ELF-1 (cell line): ENCODE results near the gene MAP3K20.
"Not testable (repeated sequence)": the region's sequence is repeated elsewhere in the genome, so short reads cannot be mapped to it uniquely, and the experiment has no call there.

Source experiments
- DNase-seq: peaks from one replicate; pipeline ENCODE4 v3.0.0-alpha.2; 2016; ENCODE audit warnings: low read depth, low spot score

MAP3K20 gene

DNA sequence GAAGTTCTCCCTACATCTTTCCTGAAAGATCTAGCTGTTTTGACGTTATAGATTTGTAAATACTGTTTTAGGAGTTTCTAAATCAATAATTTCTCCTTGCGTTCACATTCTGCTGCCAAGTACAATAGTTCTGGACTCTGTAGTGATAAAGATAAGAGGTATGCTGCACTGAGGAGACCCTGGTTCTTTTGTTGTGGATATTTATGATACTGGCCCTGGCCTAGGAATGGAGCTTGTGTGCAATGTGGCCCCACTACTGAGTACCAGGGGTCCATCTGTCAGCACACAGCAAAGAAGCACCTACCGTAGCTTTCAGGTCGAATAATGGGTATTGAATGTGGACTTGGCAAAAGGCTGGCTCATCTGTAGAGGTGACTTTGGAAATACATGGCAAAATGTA, 85.0 kb downstream of the MAP3K20 start:
- no peak for DNase-seq

DNA sequence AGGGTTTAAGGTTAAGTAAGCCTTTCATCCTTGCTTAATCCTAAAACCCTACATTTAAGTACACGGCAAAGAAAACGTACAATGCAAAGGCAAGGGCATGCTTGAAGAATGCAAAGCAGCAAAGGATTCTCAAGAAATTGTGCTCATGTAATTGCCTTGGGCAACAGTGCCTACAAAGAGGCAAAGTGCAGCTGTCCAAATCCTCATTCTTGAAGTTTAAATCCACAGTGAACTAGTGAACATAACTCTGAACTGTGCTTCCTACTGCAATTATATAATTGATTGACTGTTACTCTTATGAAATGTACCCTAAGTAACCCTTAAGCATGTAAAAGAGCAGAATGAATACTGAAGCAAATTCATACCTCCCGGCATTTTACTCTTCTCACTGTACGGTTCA, 85.4 kb downstream of the MAP3K20 start:
- DNase-seq = no peak

DNA sequence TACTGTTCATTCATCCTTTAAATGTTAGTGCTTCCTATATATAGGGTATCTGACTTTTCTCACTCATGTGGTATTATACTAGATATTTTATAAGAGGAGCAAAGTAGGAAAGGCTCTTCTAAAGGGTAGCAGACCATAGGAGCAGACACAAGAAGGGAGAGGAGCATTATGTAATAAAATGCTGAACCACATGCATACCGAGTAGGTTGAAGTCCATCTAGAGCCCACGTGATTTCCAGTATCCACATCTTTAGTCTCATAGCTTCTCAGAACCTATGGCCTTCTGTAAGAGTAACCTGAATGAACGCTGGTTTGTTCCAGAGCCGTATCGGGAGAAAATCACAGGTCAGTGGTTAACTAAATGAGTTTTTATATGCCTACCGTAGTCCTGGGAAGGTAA, 85.9 kb downstream of the MAP3K20 start:
- no peak for DNase-seq

DNA sequence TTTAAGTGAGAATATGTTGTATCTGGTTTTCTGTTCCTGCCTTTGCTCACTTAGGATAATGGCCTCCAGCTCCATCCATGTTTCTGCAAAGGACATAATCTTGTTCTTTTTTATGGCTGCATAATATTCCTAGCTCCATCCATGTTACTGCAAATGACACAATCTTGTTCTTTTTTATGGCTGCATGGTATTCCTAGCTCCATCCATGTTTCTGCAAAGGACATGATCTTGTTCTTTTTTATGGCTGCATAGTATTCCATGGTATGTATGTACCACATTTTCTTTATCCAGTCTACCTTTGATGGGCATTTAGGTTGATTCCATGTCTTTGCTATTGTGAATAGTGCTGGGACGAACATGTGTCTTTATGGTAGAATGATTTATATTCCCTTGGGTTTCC, 87.7 kb downstream of the MAP3K20 start:
- not testable (repeated sequence) for DNase-seq

DNA sequence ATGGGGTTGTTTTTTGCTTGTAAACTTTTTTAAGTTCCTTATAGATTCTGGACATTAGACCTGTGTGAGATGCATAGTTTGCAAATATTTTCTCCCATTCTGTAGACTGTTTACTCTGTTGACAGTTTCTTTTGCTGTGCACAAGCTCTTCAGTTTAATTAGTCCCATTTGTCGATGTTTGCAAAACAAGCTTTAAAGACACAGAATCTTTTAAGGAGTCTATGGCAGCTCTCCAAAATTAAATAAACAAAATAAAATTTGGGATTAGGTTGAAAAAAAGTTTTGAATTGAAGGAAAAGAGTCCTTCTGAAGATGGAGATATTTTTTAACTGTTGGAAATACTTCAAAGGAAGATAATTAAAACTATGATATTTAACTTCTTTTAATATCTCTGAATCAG, 88.8 kb downstream of the MAP3K20 start:
- DNase-seq = no peak

DNA sequence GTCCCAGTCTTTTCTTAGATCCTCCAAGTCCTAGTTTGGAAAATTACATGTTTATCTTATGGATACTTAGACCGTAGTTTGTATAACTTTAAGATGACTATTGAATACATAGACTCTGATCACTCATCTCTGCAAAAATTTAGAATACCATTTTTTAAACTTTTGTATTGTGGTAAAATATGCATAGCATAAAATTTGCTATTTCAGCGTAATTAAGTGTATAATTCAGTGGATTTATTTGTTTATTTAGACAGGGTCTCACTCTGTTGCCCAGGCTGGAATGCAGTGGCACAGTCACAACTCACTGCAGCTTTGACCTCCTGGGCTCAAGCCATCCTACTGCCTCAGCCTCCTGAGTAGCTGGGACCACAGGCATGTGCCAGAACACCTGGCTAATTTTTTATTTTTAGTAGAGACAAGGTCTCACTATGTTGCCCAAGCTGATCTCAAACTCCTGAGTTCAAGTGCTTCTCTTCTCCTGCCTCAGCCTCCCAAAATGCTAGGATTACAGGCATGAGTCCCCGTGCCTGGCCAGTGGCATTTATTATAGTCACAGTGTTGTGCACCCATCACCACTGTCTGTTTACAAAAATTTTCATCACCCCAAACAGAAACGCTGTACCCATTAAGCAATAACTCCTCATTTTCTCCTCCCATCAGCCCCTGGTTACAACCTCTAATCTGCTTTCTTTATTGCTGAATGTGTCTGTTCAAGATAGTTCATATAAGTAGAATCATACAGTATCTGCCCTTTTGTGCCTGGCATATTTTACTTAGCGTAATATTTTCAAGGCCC, 90.0 kb downstream of the MAP3K20 start:
- no peak for DNase-seq

DNA sequence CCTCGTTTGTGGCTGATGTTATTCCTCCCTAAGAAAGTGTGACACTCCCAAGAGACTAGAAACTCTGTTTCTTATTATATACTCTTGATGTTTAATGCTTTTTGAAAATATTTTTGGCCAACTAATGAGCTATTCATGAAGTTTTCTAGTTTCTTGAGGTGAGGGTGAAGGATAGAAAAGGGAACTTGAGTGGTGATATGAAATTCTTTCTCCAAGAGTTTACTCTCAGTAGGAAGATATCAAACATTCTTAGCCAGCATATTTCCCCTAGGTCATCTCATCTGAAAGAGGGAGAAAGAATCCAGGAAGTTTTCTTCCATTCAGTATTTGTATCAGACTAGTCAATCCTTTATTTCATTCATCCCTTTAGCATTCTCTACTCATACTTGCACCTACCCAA, 95.7 kb downstream of the MAP3K20 start:
- no peak for DNase-seq

DNA sequence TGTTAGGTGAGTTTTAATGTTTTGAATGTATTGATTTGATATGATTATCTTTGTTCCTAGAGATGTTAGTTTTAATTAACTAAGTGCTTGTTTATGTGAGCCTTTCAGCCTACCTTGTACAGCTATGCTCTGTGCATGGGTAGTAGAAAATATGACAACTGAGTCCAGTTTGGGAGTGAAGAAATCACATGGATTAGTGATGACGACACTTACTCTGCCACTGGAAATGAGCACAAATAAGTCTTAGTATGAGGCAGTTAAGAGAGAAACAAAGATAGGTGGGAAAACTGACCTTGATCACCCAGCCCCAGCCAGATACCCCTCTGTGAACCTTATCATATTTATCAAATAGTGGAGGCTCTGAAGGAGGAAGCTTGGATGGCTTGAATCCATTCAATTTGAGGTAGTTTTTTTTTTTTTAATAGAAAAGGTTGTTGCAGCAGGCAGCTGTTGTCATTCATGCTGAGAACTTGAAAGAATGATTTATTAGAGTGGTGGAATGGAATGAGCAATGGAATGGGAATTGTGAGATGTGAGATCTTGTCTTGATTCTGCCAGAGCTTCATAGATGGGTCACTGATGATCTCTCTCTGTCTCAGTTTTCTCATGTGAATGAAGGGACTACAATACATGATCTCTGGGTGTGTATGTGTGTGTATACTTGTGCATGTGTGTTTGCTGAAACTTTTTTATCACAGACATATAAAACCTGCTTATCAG, 96.4 kb downstream of the MAP3K20 start:
- DNase-seq = no peak

DNA sequence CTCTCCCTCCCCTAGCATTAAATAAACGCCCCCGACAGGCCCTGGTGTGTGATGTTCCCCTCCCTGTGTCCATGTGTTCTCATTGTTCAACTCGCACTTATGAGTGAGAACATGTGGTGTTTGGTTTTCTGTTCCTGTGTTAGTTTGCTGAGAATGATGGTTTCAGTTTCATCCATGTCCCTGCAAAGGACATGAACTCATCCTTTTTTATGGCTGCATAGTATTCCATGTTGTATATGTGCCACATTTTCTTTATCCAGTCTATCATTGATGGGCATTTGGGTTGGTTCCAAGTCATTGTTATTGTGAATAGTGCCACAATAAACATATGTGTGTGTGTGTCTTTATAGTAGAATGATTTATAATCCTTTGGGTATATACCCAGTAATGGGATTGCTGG, 98.7 kb downstream of the MAP3K20 start:
- DNase-seq = not testable (repeated sequence)

DNA sequence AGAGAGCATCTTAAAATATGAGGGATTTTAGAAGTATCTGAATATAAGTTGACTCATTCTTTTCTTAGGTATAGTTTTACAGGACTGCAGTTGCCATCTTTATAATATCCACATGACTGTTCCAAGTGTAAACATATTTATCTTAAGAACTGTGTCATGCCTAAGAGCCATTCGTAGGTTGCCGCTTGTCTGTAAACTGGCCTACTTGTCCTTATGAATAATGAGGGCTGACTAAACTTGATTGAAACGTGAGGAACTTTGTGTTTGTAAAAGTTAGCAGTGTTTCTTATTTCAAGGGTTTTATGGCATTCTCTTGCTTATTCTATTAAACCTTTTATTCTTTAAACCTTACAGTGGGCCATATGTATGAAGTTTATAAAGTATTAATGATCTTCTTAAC, 99.6 kb downstream of the MAP3K20 start:
- no peak for DNase-seq

DNA sequence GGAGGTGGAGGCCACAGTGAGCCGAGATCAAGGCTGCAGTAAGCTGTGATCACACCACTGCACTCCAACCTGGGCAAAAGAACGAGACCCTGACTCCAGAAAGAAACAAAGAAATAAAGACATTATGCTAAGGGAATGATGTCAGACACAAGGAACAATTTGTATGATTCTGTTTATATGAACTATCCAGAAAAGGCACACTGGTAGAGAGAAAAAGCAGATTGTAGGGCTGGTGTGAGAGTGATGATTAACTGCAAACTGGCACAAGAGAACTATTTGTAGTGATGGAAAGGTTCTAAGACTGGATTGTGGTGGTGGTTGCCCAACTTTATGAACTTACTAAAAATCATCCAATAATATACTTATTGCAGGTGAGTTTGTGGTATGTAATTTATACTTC, 106.3 kb downstream of the MAP3K20 start:
- no peak for DNase-seq

DNA sequence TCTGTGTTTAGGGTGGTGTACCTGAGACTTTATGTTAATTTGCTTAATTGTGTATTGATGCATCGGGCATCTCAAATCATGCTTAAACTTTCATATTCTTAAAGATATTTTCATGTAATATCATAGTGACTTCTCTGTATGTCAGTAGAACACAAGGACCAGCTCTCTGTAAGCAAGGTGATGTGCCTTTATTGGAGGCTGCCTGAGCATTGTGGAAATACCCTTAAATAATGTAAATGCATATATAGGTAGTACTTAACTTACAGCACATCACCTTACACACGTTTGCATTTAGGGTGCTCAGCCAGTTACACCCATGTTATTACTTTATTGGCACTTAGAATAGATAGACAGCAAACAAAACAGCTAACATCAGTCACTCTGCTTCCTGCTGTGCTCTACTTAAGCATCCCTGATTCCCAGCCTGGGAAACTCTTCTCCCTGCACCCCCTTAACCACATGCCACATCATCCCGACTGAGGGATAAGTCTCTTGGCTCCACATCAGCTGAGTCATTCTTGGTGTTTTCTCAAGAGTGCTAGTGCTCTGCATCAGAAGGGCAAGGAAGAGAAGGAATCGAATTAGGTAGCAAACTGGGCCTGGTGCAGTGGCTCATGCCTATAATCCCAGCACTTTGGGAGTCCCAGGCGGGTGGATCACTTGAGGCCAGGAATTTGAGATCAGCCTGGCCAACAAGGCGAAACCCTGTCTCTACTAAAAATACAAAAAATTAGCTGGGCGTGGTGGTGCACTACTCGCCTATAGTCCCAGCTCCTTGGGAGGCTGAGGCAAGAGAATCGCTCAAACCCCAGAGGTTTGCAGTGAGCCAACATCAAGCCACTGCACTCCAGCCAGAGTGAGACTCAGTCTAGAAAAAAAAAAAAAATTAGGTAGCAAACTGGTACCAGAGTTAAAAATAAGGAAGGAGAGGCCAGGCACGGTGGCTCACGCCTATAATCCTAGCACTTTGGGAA, 108.7 kb downstream of the MAP3K20 start:
- DNase-seq = no peak

DNA sequence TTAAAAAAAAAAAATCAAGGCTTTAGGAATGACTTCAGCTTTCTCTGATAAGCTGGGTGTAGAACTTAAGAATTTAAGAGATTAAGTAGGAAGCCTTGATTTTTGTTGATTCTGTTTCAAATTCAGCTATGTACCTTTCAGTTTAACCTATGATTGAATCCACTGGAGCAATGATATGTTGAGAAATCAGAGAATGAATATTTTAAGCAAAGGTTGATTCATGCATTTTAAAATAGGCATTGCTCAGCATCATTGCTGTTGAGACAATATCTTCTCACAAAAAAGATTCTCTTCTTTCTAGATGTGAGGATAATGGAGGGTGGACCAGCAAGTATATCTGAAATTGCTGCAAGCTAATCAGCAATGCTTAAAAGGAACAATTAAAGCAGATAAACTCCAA, 109.8 kb downstream of the MAP3K20 start:
- no peak for DNase-seq

DNA sequence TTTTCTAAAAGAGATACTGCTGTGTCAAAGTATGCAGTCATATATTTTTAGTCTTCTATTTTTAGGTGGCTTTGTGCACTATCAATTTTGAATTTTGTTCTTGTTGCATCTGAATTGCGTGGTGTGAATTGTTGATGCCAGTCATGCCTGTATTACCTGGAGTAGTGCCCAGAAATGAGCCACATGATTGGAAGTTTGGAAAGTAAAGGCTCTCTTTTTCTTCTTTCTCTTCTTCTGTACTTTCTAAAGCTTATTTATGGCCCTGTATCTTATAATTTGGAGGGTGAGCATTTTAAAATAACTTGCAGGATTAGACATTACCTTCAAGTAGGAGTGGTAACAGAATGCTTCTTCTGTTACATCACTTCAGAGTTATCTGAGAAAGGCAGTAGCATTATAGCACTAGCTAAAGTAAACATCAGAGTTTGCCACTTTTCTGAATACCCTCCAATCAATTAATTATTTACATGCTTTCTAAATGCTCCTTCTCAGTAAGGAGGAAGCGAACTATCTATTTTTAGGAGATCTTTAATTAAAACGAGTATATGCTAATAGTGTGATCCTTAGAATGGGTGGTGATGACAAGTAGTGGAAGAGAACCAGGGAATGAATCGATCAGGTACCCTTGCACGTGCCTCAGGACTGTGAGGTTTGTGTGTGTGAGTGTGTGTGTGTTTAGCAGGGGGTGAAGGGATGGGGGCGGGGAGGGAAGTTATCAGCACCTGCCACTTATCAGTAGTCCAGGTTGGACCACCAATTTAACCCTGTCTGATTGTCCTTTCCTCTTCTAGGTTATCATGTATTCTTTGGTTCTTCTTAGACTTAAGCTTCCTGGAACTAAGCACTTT, 112.5 kb downstream of the MAP3K20 start:
- DNase-seq = no peak

DNA sequence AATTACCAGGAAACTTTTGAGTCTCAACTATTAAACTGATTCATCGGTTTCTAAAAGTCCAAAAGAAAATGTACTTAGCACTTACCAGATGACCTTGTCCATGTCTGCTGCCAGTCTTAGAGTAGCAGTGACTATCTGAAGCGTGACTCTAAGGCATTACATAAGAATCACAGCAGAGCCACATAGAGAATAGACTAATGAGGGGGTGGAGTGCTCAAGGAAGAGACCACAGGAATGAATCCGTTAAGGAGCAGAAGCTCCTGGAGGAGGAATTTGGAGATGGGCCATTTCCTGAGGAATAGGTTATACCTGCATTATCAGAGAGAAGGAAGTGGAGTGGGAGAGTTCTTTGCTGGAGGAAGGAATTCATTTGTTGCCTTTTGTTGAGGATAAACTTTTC, 116.0 kb downstream of the MAP3K20 start:
- no peak for DNase-seq

DNA sequence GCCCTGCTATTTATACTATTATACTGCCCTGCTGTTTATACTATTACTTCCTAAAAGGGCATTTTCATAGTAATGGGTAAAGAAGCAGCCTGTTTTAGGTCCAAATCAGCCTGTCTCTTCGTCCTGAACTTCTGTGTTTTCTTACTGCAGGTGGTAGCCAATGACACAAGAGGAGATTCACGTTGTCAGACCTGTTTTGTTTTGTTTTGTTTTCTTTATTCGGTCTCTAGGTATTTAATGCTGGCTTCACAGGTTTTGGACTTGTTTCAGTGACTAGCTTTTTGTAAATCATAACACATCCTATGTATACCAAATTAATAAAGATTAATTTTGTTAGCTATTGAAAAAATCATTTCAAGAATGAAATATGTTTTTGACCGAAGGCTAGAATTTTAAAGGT, 116.4 kb downstream of the MAP3K20 start:
- no peak for DNase-seq

DNA sequence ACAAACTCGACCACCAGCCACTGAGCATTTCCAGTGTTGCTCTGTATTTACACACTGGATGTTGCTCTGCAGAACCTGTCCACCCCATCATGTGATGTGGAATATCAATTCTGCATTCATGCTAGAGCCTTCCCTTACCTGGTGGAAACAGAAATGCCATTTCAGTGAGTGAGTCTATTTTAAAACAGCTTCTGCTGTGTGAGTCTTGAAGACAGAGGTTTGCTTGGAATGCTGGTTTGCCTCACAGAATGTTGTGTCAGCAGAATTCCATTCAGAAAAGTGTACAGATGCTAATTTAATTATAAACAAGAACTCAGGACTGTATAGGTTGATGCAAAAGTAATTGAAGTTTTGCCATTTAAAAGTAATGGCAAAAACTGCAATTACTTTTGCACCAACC, 118.3 kb downstream of the MAP3K20 start:
- DNase-seq = no peak

DNA sequence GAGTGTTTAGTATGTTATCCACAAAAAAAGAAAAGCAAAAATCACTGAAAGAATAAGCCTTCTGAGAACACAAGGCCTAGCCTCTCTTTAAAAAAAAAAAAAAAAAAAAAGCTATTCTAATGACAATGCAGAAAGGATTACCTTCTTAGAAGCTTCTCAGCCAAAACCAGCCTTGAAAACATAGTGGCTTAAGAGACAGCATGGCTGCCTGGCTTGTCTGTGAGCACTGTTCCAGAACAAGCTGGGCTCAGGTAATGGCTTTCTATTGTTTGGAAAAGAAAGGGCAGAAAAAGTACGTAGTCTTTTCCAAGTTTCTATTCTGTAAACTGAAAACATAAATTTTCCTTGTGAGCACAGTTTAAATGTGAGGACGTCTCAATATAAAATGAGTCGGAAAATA, 119.5 kb downstream of the MAP3K20 start:
- no peak for DNase-seq

DNA sequence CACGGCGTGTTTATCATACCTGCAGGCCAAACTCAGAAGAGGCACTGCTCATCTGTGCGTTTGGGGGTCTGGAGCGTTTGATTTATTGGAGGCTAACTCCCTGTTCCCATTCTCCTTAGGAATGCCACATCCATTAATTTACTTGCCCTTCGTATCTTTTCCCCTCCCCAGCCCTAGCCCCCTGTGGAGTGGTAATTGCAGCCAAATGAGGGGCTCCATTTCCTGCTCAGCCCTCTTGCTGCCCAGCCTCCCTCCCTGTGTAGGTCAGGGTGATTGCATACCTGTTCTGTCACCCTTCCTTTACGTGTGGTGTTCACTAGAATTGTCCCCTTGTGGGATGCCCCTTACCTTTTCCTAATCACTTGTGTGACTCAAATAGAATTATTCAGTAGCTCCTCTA, 120.4 kb downstream of the MAP3K20 start:
- DNase-seq = peak; percentile 59

DNA sequence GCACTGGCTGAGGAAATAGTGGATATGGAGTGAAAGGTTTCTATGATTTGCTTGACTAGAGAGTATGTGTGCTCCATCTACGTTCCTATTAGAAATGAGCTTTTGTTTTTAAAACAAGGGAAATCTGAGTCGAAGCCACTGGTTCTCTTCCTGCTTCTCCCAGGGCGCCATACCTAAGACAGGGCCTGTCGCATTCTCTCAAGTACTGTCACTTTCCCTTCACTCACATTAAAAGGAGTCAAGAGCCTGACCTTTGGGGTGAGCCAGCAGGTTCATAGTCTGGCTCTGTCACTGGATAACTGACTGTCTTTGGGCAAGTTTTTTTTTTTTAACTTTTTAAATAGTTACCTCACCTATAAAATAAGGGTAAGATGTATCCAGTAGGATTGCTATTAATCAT, 121.0 kb downstream of the MAP3K20 start:
- DNase-seq = no peak

DNA sequence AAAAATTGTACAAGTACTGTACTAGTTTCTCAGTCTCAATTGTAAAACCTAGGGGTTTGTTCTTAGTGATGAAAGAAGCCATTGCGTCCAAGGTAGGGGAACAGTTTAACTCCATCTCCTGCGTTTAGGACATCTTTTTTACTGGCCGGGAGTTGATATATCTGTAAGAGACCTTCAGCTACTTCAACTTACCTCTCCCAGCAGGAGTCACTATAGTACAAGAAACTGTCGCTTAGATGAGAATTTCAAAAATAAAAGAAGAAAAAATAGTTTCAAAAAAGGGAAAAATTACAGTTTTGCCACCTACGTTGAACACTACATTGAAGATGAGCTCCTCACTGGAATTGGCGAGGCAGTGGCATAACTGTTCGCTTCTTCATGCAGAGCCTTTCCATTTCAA, 122.7 kb downstream of the MAP3K20 start:
- DNase-seq = no peak
